Measurements from ENCODE around the gene ALG9.
"Not testable (repeated sequence)": the region's sequence is repeated elsewhere in the genome, so short reads cannot be mapped to it uniquely, and the experiment has no call there.

ALG9 gene

DNA sequence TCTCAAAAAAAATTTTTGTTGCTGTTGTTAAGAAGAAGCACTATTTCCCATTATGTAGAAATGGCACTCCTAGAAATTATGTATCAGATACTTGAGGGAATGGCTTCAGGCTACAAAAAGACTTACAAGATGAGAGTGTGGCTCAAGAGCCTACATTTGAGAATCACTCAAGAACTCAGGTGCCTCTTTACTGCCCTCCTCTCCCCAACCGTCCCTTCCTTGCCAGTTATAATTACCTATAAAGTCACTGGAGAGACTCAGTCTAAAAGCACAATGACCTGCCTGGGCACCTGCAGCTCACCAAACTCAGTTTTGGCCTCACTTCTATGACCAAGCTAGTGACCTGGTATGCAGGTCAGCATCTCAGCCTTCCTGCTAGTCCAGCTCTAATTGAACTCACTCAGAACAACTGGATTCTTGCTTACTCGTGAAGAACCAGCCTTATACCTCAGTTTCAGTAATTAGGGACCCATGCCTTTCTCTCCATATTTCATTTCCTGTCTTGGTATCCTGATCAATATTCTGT lies 63.3 kb downstream of the ALG9 start:
- no peak for ATAC-seq
- Mint-ChIP-seq H3K27me3 (no peaks in the 10 kb centered on the region), H3K27ac (no peak overlapping the region), H3K4me1 (no peaks in the 10 kb centered on the region), H3K4me3 (no peak overlapping the region), H3K36me3 (ENCODE audit: low read depth) (peaks cover 37% of the 10 kb centered on the region), H3K9me3 (no peaks in the 10 kb centered on the region)
- no peak for DNase-seq

DNA sequence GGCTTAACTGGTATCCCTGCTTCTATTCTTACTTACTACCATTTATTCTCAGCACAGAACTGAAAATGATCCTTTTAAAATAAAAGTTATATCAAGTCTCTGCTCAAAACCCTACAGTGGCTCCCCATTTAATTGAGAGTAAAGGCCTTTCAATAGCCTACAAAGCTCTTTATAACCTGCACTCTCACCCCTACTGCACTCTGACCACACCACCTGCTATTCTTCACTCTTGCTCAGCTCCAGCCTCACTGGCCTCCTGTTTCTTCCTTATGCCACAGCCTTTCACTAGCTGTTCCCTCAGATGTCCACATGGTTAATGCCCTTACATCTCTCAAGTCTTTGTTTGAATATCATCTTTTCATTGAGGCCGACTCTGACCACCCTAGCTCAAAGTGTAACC lies 64.3 kb downstream of the ALG9 start:
- Mint-ChIP-seq H3K36me3 (ENCODE audit: low read depth) (peaks cover 42% of the 10 kb centered on the region), H3K27me3 (no peaks in the 10 kb centered on the region), H3K27ac (no peak overlapping the region), H3K4me1 (no peaks in the 10 kb centered on the region), H3K4me3 (no peak overlapping the region), H3K9me3 (no peaks in the 10 kb centered on the region)
- ATAC-seq, result no peak
- no peak for DNase-seq

DNA sequence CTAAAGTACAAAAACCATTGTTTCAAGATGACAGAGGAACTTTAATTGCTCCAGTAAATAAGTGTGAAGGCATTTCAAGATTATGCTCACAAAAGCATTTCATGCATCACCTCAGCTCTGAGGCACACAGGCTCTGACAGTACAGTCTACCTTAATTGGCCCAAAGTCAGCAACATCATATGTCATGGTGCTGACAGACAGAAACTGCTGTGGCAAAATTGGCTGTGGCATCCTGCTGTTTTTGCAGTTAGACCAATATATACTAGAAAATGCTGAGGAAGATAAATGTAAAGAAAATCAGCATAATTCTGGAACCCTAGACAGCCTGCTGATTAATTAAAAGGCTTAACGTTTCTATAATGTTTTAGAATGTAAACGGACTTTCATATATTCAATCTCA lies 70.2 kb downstream of the ALG9 start:
- DNase-seq (no peak), ATAC-seq (no peak)
- Mint-ChIP-seq H3K9me3 (no peaks in the 10 kb centered on the region), H3K27ac (no peak overlapping the region), H3K36me3 (ENCODE audit: low read depth) (peaks cover 70% of the 10 kb centered on the region), H3K4me1 (peaks cover 2% of the 10 kb centered on the region), H3K4me3 (no peak overlapping the region), H3K27me3 (no peaks in the 10 kb centered on the region)

DNA sequence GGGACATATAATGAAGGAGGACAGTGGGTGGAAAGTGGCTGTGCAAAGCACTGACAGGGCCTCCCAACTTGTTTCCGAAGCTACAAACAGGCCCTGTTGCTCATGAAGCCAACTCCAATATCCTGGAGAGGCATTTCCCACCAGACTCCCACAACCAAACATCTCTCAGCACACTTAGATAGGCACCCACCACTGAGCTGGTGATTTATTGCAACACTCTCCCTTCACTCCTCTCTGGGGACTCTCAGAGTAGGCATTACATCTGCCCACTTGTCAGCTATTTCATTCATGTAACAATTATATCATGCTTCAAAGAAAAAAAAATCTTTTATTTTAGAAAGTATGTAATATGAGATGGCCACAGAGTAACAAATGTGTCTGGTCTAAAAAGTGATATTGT lies 73.1 kb downstream of the ALG9 start:
- Mint-ChIP-seq H3K27ac (no peak overlapping the region), H3K4me1 (peaks cover 2% of the 10 kb centered on the region), H3K9me3 (no peaks in the 10 kb centered on the region), H3K36me3 (ENCODE audit: low read depth) (peaks cover 62% of the 10 kb centered on the region), H3K4me3 (no peak overlapping the region), H3K27me3 (no peaks in the 10 kb centered on the region)
- ATAC-seq, result no peak
- DNase-seq, result no peak

DNA sequence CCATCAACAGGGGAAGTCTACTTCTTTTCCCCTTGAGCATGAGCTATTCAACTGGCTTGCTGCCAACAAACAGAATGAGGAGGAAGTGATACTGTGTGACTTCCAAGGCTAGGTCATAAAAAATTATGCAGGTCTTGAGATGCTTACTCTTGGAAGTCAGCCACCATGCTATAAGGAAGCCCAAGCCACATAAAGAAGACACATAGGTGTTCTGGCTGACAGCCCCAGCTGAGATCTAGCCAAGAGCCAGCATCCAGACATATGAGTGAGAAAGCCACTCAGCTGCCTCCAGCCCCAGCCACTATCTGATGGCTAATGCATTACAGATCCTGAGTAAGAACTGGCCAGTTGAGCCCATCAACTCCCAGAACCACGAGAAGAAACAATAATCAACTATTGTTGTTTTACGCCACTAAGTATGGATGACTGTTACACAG lies 74.2 kb downstream of the ALG9 start:
- H3K27ac Mint-ChIP-seq, result no peak overlapping the region
- no peaks in the 10 kb centered on the region for H3K27me3 Mint-ChIP-seq
- DNase-seq, result no peak
- peak; percentile 20 for ATAC-seq
- H3K4me3 Mint-ChIP-seq, result no peak overlapping the region
- no peaks in the 10 kb centered on the region for H3K9me3 Mint-ChIP-seq
- H3K36me3 Mint-ChIP-seq (ENCODE audit: low read depth), result peaks cover 56% of the 10 kb centered on the region
- H3K4me1 Mint-ChIP-seq, result peaks cover 2% of the 10 kb centered on the region

DNA sequence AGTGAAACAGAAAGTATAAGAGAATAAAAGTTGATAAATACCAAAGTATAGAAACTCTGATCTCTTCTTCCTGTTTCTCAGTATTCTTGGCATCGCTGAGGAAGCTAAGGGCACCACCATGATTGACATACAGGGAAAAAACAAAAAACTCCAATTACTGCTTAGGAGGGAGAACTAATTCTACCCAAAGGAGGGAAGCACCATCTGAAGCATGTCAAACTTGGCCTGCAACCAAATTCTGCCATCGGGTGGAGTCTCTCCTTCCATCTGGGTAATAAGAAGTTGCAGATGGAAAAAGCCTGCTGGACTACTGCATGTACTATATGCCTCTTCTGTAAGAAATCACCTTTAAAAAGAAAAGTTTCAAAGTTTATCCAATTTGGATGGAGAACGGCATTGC lies 74.7 kb downstream of the ALG9 start:
- H3K4me1 Mint-ChIP-seq, result peaks cover 2% of the 10 kb centered on the region
- H3K4me3 Mint-ChIP-seq, result no peak overlapping the region
- H3K27ac Mint-ChIP-seq, result no peak overlapping the region
- no peak for DNase-seq
- H3K36me3 Mint-ChIP-seq (ENCODE audit: low read depth), result peaks cover 51% of the 10 kb centered on the region
- no peaks in the 10 kb centered on the region for H3K27me3 Mint-ChIP-seq
- H3K9me3 Mint-ChIP-seq, result no peaks in the 10 kb centered on the region
- no peak for ATAC-seq

DNA sequence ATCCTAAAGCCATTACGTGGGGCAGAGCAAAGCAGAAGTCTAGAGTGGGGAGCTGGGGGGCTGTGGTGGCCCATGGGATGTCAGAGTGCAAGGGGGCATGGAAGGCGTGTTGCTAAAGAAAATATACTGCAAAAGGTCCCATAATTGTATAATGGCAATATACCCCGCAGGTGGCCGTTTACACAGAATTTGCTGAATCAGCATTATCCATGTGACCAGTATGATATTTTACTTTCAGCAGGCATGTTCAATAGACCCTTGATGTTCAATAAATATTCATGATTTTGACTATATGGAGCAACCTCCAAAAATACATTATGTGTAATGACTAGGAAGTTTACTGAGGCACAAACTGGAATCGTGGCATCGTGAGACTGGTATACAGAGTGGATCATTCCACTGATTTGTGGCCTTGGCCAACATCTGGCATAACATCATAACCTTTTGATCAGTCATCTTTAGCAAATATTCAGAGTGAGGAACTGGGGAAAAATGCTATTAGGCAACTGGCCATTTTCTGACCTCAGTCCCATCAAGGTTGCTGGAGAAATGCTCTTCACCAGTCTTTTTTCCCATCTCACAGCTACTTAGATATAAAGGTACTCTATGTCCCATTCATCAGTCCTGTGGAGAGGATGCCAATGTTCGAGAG lies 75.9 kb downstream of the ALG9 start:
- no peak overlapping the region for H3K4me3 Mint-ChIP-seq
- H3K4me1 Mint-ChIP-seq, result peaks cover 2% of the 10 kb centered on the region
- H3K27me3 Mint-ChIP-seq, result no peaks in the 10 kb centered on the region
- H3K9me3 Mint-ChIP-seq, result no peaks in the 10 kb centered on the region
- ATAC-seq, result no peak
- H3K27ac Mint-ChIP-seq, result no peak overlapping the region
- DNase-seq, result no peak
- H3K36me3 Mint-ChIP-seq (ENCODE audit: low read depth), result peaks cover 46% of the 10 kb centered on the region

DNA sequence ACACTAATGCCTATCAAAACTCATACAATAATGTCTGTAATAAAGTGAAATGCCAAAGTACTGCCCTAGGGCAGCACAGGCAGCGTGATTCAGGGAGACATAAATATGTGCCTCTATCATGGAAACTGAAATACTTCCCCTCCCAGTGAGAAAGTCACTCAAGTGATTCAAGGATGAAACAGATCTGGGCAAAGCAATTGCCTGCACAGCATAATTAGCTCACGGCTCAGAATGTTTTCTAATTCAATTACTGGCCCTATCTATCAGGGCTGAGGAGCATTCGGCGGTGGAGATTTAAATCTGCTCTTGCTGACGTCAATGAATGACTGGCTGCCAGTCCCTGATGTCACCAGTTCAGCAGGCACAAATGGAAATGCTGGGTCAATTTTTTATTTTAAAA lies 77.5 kb downstream of the ALG9 start:
- Mint-ChIP-seq H3K27me3 (no peaks in the 10 kb centered on the region), H3K9me3 (no peaks in the 10 kb centered on the region), H3K4me1 (peaks cover 2% of the 10 kb centered on the region), H3K27ac (no peak overlapping the region), H3K4me3 (no peak overlapping the region), H3K36me3 (ENCODE audit: low read depth) (peaks cover 35% of the 10 kb centered on the region)
- no peak for DNase-seq
- ATAC-seq, result no peak

DNA sequence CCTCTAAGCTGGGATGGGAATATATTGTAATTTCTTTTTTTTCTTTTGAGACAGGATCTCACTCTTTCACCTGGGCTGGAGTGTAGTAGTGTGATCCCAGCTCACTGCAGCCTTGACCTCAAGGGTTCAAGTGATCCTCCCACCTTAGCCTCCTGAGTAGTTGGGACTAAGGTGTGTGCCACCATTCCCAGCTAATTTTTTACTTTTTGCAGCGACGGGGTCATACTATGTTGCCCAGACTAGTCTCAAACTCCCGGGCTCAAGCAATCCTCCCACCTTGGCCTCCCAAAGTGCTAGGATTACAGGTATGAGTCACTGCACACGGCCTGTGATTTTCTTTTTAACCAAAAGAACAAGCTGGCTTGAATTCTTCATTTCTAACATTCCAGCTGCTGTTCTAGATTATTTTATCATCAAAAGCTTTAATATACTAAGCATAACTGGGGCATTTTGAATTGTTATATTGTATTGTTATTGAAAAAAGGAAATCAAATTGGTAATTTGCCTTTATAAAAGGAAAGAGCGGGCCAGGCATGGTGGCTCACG lies 78.4 kb downstream of the ALG9 start:
- Mint-ChIP-seq H3K27ac (no peak overlapping the region), H3K9me3 (no peaks in the 10 kb centered on the region), H3K4me1 (peaks cover 2% of the 10 kb centered on the region), H3K36me3 (ENCODE audit: low read depth) (peaks cover 27% of the 10 kb centered on the region), H3K27me3 (no peaks in the 10 kb centered on the region), H3K4me3 (no peak overlapping the region)
- DNase-seq, result no peak
- no peak for ATAC-seq

DNA sequence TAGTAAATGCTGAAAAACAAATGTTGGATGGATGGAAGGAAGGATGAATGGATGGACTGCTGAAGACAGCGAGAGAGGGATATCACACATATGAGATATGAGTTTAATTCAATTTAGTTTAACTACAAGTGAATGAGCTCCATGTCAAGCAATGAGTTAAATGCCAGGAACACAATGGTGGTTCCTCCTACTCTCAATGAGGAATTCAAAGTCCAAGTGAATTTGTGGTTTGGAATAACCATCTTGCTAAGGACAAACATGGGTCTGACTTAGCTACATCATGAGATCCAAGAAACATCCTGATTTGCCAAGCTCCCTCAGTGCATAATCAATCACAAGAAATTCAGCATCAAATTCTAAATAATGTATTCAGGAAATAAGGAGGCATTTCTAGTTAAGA lies 79.1 kb downstream of the ALG9 start:
- no peaks in the 10 kb centered on the region for H3K27me3 Mint-ChIP-seq
- H3K9me3 Mint-ChIP-seq, result no peaks in the 10 kb centered on the region
- peaks cover 20% of the 10 kb centered on the region for H3K36me3 Mint-ChIP-seq (ENCODE audit: low read depth)
- no peak for DNase-seq
- H3K4me3 Mint-ChIP-seq, result no peak overlapping the region
- H3K4me1 Mint-ChIP-seq, result peaks cover 2% of the 10 kb centered on the region
- no peak overlapping the region for H3K27ac Mint-ChIP-seq
- ATAC-seq, result no peak

DNA sequence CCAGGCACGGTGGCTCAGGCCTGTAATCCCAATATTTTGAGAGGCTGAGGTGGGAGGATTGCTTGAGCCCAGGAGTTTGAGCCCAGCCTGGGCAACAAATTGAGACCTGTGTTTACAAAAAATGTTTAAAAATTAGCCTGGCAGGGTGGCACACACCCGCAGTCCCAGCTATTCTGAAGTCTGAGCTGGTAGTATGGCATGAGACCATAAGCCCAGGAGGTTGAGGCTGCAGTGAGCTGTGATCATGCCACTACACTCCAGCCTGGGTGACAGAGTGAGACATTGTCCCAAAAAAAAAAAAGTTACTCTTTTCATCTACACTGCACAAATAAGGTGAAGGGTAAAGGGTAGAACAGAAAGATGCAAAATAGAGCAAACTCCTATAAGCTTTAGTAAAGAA lies 82.9 kb downstream of the ALG9 start:
- no peaks in the 10 kb centered on the region for H3K27me3 Mint-ChIP-seq
- H3K4me1 Mint-ChIP-seq, result no peaks in the 10 kb centered on the region
- no peak overlapping the region for H3K4me3 Mint-ChIP-seq
- DNase-seq (no peak), ATAC-seq (no peak)
- H3K9me3 Mint-ChIP-seq, result no peaks in the 10 kb centered on the region
- H3K27ac Mint-ChIP-seq, result no peak overlapping the region
- H3K36me3 Mint-ChIP-seq (ENCODE audit: low read depth), result peaks cover 6% of the 10 kb centered on the region

DNA sequence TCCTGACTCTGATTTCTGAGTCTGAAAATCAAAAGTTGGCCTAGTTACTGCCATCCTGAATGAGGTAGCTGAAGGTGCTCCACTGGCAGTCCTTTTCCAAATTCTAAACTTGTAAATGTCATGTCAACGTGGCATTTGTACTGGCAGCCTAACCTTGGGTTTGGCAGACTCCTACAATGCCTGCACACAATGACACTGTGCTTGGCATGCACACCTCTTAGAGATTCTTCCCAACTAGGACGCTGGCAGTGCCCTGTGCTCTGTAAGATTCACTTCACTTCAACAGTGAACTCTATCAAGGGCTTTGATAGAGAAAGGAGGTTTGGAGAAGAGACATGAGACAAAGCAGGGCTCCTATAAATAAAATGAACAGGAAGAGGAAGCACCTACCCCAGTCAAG lies 83.3 kb downstream of the ALG9 start:
- Mint-ChIP-seq H3K4me1 (no peaks in the 10 kb centered on the region), H3K4me3 (no peak overlapping the region), H3K27ac (no peak overlapping the region), H3K36me3 (ENCODE audit: low read depth) (peaks cover 6% of the 10 kb centered on the region), H3K9me3 (no peaks in the 10 kb centered on the region), H3K27me3 (no peaks in the 10 kb centered on the region)
- DNase-seq, result no peak
- ATAC-seq, result no peak

DNA sequence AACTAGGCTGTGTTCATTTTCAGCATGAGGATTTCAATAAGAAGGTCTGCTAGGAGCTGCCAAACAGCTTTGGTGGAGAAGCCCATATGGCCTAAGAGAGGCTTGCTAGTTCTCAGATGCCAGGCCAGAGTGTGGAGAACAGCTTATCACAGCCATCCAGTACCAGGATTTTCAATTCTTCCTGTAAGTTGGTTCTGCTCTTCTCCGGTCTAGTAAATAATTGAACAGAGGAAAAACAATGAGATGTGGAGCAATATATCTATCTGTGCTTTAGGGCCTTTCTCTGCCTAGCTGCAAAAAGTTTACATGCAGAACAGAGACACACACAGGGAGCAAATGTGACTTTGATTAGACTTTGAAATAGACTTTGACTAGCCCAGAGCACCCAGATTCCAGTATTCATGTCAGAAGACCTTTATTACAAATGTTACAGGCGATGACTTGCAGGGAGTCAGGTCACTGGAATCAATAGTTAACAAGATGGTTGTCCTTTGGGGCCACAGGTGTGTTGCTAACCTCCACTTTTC lies 85.4 kb downstream of the ALG9 start:
- DNase-seq (no peak), ATAC-seq (no peak)
- Mint-ChIP-seq H3K4me1 (no peaks in the 10 kb centered on the region), H3K9me3 (no peaks in the 10 kb centered on the region), H3K27ac (no peak overlapping the region), H3K4me3 (no peak overlapping the region), H3K36me3 (ENCODE audit: low read depth) (peaks cover 6% of the 10 kb centered on the region), H3K27me3 (no peaks in the 10 kb centered on the region)

DNA sequence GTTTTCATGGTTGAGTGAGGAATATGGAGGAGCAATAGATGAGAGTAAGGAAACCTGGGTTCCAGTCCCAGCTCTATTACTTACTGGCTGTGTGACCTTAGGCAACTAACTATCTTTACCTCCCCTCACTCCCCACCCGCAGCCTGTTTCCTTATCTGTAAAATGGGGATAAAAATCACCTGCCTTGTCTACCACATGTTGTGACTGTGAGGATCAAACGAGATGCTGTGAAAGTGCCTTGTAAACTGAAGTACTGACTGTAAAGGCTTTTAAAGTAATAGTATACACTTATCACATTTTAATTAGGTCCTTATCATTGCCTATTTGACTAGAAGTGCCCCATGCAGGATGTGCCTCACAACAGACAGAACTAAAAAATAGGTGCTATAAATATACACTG lies 86.3 kb downstream of the ALG9 start:
- DNase-seq (no peak), ATAC-seq (no peak)
- no peak overlapping the region for H3K27ac Mint-ChIP-seq
- no peaks in the 10 kb centered on the region for H3K9me3 Mint-ChIP-seq
- H3K4me1 Mint-ChIP-seq, result no peaks in the 10 kb centered on the region
- H3K4me3 Mint-ChIP-seq, result no peak overlapping the region
- no peaks in the 10 kb centered on the region for H3K27me3 Mint-ChIP-seq
- H3K36me3 Mint-ChIP-seq (ENCODE audit: low read depth), result peaks cover 6% of the 10 kb centered on the region

DNA sequence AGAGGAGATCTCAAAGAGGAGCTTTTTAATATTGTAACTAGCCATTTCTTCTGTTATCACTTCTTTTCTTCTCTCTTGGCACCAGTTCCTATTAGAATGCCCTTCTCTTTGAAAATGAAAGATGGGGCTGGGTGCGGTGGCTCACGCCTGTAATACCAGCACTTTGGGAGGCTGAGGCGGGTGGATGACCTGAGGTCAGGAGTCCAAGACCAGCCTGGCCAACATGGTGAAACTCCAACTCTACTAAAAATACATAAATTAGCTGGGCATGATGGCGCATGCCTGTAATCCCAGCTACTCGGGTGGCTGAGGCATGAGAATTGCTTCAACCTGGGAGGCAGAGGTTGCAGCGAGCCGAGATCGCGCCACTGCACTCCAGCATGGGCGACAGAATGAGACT lies 87.1 kb downstream of the ALG9 start:
- not testable (repeated sequence) for H3K36me3 Mint-ChIP-seq (ENCODE audit: low read depth); H3K4me3 Mint-ChIP-seq; H3K27ac Mint-ChIP-seq; H3K27me3 Mint-ChIP-seq; ATAC-seq; H3K9me3 Mint-ChIP-seq; H3K4me1 Mint-ChIP-seq; DNase-seq

All from activated naive CD8-positive, alpha-beta T cell treated with anti-CD3 and anti-CD28 coated beads, Interleukin-2, amount 50 U/mL, for 24 hours (primary cell).